GM04503 (cell line): ENCODE results near the gene TRIM10.
A peak's percentile ranks its signal among the peaks of the same experiment; 100 is the strongest.
"Not testable (repeated sequence)": the region's sequence is repeated elsewhere in the genome, so short reads cannot be mapped to it uniquely, and the experiment has no call there.

Source experiments
- DNase-seq: peaks from one replicate; pipeline ENCODE4 v3.0.0-alpha.2; 2012; ENCODE audit warnings: low read depth

Gene TRIM10

GRCh38 chr6:30172681-30173080 lies 11.7 kb upstream of the TRIM10 start:
- DNase-seq: no peak

GRCh38 chr6:30171677-30172471 lies 10.9 kb upstream of the TRIM10 start:
- DNase-seq: no peak

DNA sequence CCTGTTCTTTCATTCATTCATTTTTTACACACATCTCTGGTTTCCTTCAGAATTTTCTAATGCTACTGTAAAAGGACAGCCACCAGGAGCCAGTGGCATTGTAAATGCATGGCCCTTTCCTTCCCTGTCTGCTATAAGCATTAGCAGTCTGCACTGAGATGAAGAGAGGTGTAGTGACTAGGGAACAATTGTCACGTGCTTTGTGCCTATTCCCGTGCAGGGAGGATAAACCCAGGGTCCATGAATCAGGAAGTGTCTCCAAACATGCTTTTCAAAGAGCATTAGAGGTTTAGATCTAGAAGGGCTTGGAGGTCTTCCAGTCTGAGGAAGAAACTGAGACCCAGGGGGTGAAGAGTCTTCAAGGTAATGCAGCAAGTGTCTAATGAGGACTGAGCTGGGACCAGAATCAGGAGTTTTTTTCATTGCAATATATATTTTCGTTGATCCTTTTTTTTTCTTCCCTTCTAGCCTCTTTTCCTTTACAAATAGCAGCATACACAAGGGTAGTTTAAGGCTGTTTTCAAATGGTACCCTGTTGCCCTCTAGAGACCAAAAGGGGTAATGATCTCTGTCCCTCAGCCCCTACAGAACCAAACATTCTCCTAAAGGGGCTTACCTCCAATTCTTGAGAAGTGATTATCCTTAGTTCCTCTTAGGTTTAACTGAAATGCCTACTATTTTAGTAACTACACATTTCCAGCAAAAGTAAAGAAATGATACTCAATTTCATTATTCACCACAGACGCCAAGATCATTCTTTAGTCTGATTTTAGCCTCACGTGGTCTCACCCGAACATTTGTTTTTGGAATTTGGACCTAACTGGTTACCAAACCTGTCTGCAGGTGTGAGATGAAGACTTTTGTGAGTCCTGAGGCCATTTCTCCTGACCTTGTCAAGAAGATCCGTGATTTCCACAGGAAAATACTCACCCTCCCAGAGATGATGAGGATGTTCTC lies 8.9 kb upstream of the TRIM10 start:
- peak; percentile 27 for DNase-seq

DNA sequence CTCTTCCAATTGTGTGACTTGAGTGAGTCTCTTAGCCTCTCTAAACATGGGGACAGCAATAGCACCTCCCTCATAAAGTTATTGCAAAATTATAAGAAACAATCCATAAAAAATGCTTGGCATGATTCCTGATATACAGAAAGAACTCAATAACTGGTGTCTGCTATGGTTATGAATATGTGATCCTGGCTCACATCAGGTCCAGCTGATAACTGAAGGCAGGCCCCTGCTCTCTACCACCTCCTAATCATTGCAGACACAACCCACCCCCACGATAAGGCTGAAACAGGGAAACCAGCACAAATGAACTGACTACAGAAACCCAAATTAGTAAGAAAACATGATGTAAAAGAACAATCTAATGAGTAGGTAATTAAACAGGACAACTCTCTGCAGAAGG lies 7.7 kb upstream of the TRIM10 start:
- DNase-seq: no peak

DNA sequence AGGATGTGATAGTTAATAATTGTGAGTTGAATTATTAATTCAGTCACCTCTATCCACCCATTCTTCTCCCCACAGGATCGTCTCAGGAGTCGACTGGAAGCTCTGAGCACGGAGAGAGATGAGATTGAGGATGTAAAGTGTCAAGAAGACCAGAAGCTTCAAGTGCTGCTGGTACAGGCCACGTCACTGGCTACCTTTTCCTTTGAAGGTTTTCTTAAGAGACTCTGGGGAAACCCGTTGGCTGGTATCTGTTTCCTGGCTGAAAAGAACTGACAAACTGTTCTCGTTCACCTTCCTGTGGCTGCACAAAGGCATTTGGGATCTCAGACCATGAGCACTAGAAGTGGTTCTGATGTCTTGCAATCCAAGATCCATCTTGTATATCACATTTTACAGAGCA lies 6.1 kb upstream of the TRIM10 start:
- no peak for DNase-seq

- DNase-seq: not testable (repeated sequence)
These were observed 4.2 kb upstream of the TRIM10 start for GRCh38 chr6:30165238-30165637.

- no peak for DNase-seq
These were observed 3.7 kb upstream of the TRIM10 start for GRCh38 chr6:30164714-30165113.

- no peak for DNase-seq
These were observed 3.1 kb upstream of the TRIM10 start for GRCh38 chr6:30163918-30164654.

GRCh38 chr6:30163090-30163917 lies 2.3 kb upstream of the TRIM10 start, which contains the start of gene TRIM15:
TSS of gene TRIM15 (plus strand) at chr6:30163546. CDS start at chr6:30163685, 139 bp downstream.
- no peak for DNase-seq

- no peak for DNase-seq
These were observed 1.5 kb upstream of the TRIM10 start for GRCh38 chr6:30162265-30163089.

GRCh38 chr6:30160008-30160784 lies 815 bp downstream of the TRIM10 start:
- DNase-seq: no peak

GRCh38 chr6:30158475-30159040 lies 2.5 kb downstream of the TRIM10 start:
- DNase-seq: no peak

GRCh38 chr6:30157999-30158398 lies 3.0 kb downstream of the TRIM10 start:
- DNase-seq: no peak

- DNase-seq: no peak
These were observed 3.4 kb downstream of the TRIM10 start for GRCh38 chr6:30157581-30157980.

DNA sequence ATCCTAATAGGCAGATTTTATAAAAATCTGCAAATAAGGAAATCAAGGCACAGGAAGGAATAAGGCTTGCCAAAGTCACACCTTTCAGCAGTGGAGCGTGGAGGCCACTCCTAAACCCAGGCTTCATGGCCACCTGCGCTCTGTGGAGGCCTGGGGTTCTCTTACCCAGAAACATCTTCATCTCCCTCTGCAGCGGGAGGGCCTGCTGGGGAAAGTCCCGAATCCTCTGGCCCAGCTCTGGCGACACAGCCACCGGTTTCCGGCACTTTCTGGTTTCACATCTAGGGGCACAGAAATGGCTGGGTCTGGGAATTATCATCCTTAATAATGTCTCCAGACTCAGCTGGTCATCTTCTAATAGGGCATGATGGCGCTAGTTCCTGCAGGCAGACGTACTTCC lies 4.2 kb downstream of the TRIM10 start:
- no peak for DNase-seq

DNA sequence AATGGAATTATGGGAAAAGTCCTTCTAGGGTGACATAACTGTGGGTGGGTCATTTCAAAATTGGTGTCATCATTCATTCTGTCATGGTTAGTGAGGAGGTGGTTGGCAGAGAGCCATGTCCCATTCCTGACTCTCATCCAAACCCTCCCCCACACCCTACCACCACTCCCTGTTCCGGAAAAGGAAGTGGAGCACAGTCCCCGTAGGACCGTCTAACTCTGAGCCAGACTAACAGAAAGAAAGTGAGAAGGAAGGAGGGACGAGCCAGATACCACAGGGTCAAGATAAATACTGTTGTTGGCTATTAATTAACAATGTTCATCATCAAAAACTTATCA lies 4.8 kb downstream of the TRIM10 start:
- DNase-seq: no peak

DNA sequence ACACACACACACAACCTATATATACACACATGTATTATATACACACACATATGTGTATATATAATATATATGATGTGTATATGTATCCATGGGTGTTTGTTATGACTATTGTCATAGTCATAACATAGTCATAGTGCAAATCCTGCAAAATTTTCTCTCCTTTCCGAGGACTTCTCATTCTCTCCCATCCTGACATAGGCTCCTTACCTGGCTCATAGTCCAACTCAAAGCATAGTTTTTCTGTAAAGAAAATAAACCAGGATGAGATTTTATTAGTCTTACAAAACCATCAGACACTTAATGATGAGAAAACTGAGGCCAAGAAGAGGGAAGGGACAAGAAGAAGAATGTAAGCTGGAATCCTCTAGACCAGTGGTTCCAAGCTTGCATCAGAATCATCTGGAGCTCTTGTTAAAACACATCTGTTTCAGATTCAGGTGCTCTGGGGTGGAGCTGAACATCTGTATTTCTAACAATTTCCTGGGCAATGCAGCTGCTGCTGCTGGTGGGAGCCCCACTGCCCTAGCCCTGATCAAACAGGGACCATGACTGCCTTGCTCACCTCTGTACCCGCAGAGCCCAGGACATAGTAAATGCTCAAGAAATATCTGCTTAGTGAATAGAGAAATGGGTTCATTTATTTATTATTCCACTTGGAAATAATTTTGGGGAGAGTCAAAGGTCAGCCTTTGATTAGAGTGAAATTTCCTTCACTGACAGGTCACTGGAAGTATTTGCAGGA lies 5.3 kb downstream of the TRIM10 start:
- DNase-seq: no peak

- peak; percentile 76 for DNase-seq
These were observed 6.1 kb downstream of the TRIM10 start for GRCh38 chr6:30154709-30155519.
